HCT116 (cell line): ENCODE measurements around the gene APP. TPM values are rescaled to one million over a fixed set of nuclear protein-coding genes. Genes with fewer than 3 reads are reported as not detected.

Experiments used
- ATAC-seq: fragments of 200-7000 bp; cut with Tn5 transposase; 2 replicates; pipeline ENCODE4 v1.9.1; 2020; ENCODE audit warnings: mild to moderate bottlenecking, moderate library complexity
- BruUV-seq: library from RNA; stranded (reverse); fragments of 400-500 nt; replicated peaks from 2 replicates; lab custom pipeline; 2021; lab: Mats Ljungman, UMichigan
- CTCF ChIA-PET: fragments of 300-600 bp; sonication (Branson Sonifier 250); formaldehyde crosslinking; loops from one replicate; lab custom pipeline; 2021; ENCODE audit warnings: antibody characterized with exemption; lab: Charles Lee
- POLR2A ChIA-PET: fragments of 300-600, 350-600 bp; sonication (Branson Sonifier 250); formaldehyde crosslinking; loops from one replicate; lab custom pipeline; 2021; ENCODE audit warnings: antibody characterized with exemption; lab: Charles Lee
- RAD21 ChIA-PET, 2 experiments: fragments of 300-600 bp; sonication (Branson Sonifier 250); formaldehyde crosslinking; loops; one replicate each; lab custom pipeline; 2023; ENCODE audit warnings: low total read pairs in 2 of 2; ENCODE audit not compliant: uncharacterized antibody in 2 of 2, unreplicated experiment in 2 of 2, low non-redundant PET in 1 of 2; lab: Charles Lee
- DNase-seq: peaks from one replicate; pipeline ENCODE4 v3.0.0-alpha.2; 2010; ENCODE audit warnings: low read depth, low spot score
- H2AFZ ChIP-seq: fragments of 200-600 bp; shearing (Covaris generic), sonication (generic); 2 replicates; pipeline ENCODE4 v1.6.1; 2017; ENCODE audit warnings: low read depth, mixed run types, mixed read lengths, antibody characterized with exemption, low read length; ENCODE audit not compliant: poor library complexity, severe bottlenecking
- H3K27ac ChIP-seq: 2 replicates; pipeline ENCODE4 v1.5.1; 2012; ENCODE audit warnings: low read depth, low read length
- H3K27me3 ChIP-seq: fragments of 200-600 bp; sonication (generic); 2 replicates; pipeline ENCODE4 v1.6.1; 2016; ENCODE audit warnings: mixed run types, low read length, mixed read lengths; ENCODE audit not compliant: insufficient read depth
- H3K36me3 ChIP-seq, 2 experiments: fragments of 200-500 bp in 1 of 2; fragments of 200-600 bp in 1 of 2; sonication (Bioruptor generic) in 1 of 2; sonication (generic) in 1 of 2; 2 replicates each; pipeline versions ENCODE4 v1.5.1 to v1.6.1; 2014 to 2016; ENCODE audit warnings: low read length in 2 of 2, inconsistent platforms in 1 of 2, mixed read lengths in 1 of 2, mixed run types in 1 of 2; ENCODE audit not compliant: insufficient read depth in 2 of 2, control insufficient read depth in 1 of 2
- H3K4me1 ChIP-seq, 2 experiments: fragments of 200-600 bp in 1 of 2; sonication (generic) in 1 of 2; 2 replicates each; pipeline versions ENCODE4 v1.5.1 to v1.6.1; 2012 to 2017; ENCODE audit warnings: low read length in 2 of 2, inconsistent platforms in 1 of 2, mild to moderate bottlenecking in 1 of 2, mixed read lengths in 1 of 2, mixed run types in 1 of 2, moderate library complexity in 1 of 2; ENCODE audit not compliant: insufficient read depth in 2 of 2, control insufficient read depth in 1 of 2
- H3K4me2 ChIP-seq: fragments of 200-600 bp; sonication (generic); 2 replicates; pipeline ENCODE4 v1.6.1; 2017; ENCODE audit warnings: mixed run types, low read length, mixed read lengths
- H3K4me3 ChIP-seq, 2 experiments: fragments of 200-600 bp in 1 of 2; sonication (generic) in 1 of 2; replicated peaks in 1 of 2; 2 replicates each; pipeline ENCODE4 v1.5.1; 2011 to 2016; ENCODE audit warnings: low read length in 2 of 2, control low read depth in 1 of 2, low read depth in 1 of 2, mild to moderate bottlenecking in 1 of 2, mixed read lengths in 1 of 2, mixed run types in 1 of 2
- H3K79me2 ChIP-seq: fragments of 200-600 bp; sonication (generic); 2 replicates; pipeline ENCODE4 v1.6.1; 2017; ENCODE audit warnings: mild to moderate bottlenecking, mixed run types, low read length, moderate library complexity, mixed read lengths; ENCODE audit not compliant: insufficient read depth
- H3K9ac ChIP-seq: fragments of 200-600 bp; sonication (generic); 2 replicates; pipeline ENCODE4 v1.6.1; 2016; ENCODE audit warnings: low read length, mixed read lengths
- H3K9me2 ChIP-seq: fragments of 200-600 bp; sonication (generic), shearing (Covaris generic); 2 replicates; pipeline ENCODE4 v1.6.1; 2017; ENCODE audit warnings: mixed run types, mild to moderate bottlenecking, moderate library complexity; ENCODE audit not compliant: insufficient read depth
- H3K9me3 ChIP-seq, 2 experiments: fragments of 200-500 bp in 1 of 2; fragments of 200-600 bp in 1 of 2; sonication (Bioruptor generic) in 1 of 2; sonication (generic) in 1 of 2; 2 replicates each; pipeline ENCODE4 v1.6.1; 2014 to 2017; ENCODE audit warnings: low read length in 2 of 2, mixed read lengths in 2 of 2, inconsistent platforms in 1 of 2, low read depth in 1 of 2, mild to moderate bottlenecking in 1 of 2, mixed run types in 1 of 2, moderate library complexity in 1 of 2; ENCODE audit not compliant: control insufficient read depth in 1 of 2, insufficient read depth in 1 of 2
- H4K20me1 ChIP-seq: fragments of 200-600 bp; sonication (generic), shearing (Covaris generic); 2 replicates; pipeline ENCODE4 v1.6.1; 2017; ENCODE audit warnings: mixed run types, mild to moderate bottlenecking, moderate library complexity; ENCODE audit not compliant: insufficient read depth
- CBX3 ChIP-seq: IDR thresholded peaks from 2 replicates; pipeline ENCODE4 v1.6.1; 2012; ENCODE audit warnings: low read depth
- EGR1 ChIP-seq: IDR thresholded peaks from 2 replicates; pipeline ENCODE4 v1.6.1; 2012; ENCODE audit warnings: low read depth
- FOSL1 ChIP-seq: IDR thresholded peaks from 2 replicates; pipeline ENCODE4 v1.6.1; 2012; ENCODE audit warnings: low read depth
- JUND ChIP-seq: IDR thresholded peaks from 2 replicates; pipeline ENCODE4 v1.6.1; 2012
- POLR2A ChIP-seq: IDR thresholded peaks from 2 replicates; pipeline ENCODE4 v1.7.0; 2011; ENCODE audit warnings: borderline replicate concordance; ENCODE audit not compliant: insufficient read depth, insufficient read length; ENCODE audit errors: extremely low read depth
- POLR2AphosphoS5 ChIP-seq: IDR thresholded peaks from 2 replicates; pipeline ENCODE4 v1.6.1; 2011; ENCODE audit warnings: mild to moderate bottlenecking, low read depth, low read length, moderate library complexity
- RAD21 ChIP-seq: IDR thresholded peaks from 2 replicates; pipeline ENCODE4 v1.6.1; 2012; ENCODE audit warnings: low read depth, mild to moderate bottlenecking
- SIN3A ChIP-seq: IDR thresholded peaks from 2 replicates; pipeline ENCODE4 v1.6.1; 2012; ENCODE audit warnings: low read depth
- SRF ChIP-seq: IDR thresholded peaks from 2 replicates; pipeline ENCODE4 v1.6.1; 2012; ENCODE audit warnings: low read depth
- YY1 ChIP-seq: IDR thresholded peaks from 2 replicates; pipeline ENCODE4 v1.6.1; 2011; ENCODE audit warnings: low read length, low read depth, moderate library complexity, mild to moderate bottlenecking; ENCODE audit not compliant: insufficient replicate concordance; ENCODE audit errors: extremely low read depth
- ZFX ChIP-seq: fragments of 450-650 bp; IDR thresholded peaks from 2 replicates; pipeline ENCODE4 v1.6.1; 2017
- intact Hi-C: fragments of 100-400 bp; cut with micrococcal nuclease; formaldehyde crosslinking; loops from 2 replicates; pipeline ENCODE4 v1.10.0; 2022
- total RNA-seq: library from RNA; stranded (reverse); gene quantifications from one replicate; pipeline ENCODE4 v1.2.1, GENCODE V29; 2021; ENCODE audit not compliant: unreplicated experiment
- TF ChIP-seq, protein P1 (sequence below), 3 experiments: fragments of 200-600 bp in 1 of 3; sonication (generic) in 1 of 3; IDR thresholded peaks in 2 of 3; conservative IDR thresholded peaks in 1 of 3; 2 replicates each; pipeline ENCODE4 v1.5.1; 2012 to 2017; ENCODE audit warnings: low read depth in 2 of 3, low read length in 2 of 3, antibody characterized with exemption in 1 of 3, borderline replicate concordance in 1 of 3, control low read depth in 1 of 3, mild to moderate bottlenecking in 1 of 3, mixed read lengths in 1 of 3, mixed run types in 1 of 3, moderate library complexity in 1 of 3; ENCODE audit not compliant: insufficient read depth in 1 of 3

Gene APP
- total RNA-seq, 1 experiment from 2014 or later = 267 TPM

DNA sequence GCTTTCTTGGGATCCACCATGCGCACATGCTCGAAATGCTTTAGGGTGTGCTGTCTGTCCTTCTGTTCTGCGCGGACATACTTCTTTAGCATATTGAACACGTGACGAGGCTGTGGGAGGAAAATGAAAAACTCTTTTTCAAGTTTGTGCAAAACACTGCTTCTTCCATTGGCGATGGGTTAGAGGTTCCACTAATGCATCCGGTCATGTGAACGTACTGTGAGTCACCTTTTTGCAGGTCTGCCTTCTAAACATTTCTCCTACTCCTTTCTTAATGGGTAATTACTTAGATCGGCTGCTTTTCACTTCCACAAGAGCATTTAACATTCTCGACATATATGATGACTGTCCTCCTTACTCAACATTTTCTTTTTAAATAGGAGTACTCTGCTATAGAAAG lies 214.9 kb downstream of the APP start:
- Histone ChIP-seq H3K4me1 (peaks cover 13 to 25% of the 10 kb centered on the region in 2 experiments), H3K79me2 (no peaks in the 10 kb centered on the region), H4K20me1 (no peaks in the 10 kb centered on the region), H3K9ac (no peak overlapping the region), H3K27me3 (no peaks in the 10 kb centered on the region), H3K27ac (no peak overlapping the region), H3K4me3 (no peak overlapping the region), H3K9me2 (no peaks in the 10 kb centered on the region), H3K4me2 (no peak overlapping the region), H3K36me3 (peaks cover 4 to 12% of the 10 kb centered on the region in 2 experiments; a peak in 3 of 4 replicates), H3K9me3 (no peaks in the 10 kb centered on the region), H2AFZ (no peak overlapping the region)
- no TSS peak for BruUV-seq
- ATAC-seq (no peak), DNase-seq (no peak)
- intact Hi-C loops = no loop called here
- no peak for TF ChIP-seq POLR2AphosphoS5
- no peak for TF ChIP-seq RAD21
- TF ChIP-seq YY1 = no peak
- no peak for TF ChIP-seq POLR2A
- no peak for TF ChIP-seq SRF
- TF ChIP-seq ZFX = no peak
- no peak for TF ChIP-seq CBX3
- TF ChIP-seq EGR1 = no peak
- TF ChIP-seq, protein P1, sequence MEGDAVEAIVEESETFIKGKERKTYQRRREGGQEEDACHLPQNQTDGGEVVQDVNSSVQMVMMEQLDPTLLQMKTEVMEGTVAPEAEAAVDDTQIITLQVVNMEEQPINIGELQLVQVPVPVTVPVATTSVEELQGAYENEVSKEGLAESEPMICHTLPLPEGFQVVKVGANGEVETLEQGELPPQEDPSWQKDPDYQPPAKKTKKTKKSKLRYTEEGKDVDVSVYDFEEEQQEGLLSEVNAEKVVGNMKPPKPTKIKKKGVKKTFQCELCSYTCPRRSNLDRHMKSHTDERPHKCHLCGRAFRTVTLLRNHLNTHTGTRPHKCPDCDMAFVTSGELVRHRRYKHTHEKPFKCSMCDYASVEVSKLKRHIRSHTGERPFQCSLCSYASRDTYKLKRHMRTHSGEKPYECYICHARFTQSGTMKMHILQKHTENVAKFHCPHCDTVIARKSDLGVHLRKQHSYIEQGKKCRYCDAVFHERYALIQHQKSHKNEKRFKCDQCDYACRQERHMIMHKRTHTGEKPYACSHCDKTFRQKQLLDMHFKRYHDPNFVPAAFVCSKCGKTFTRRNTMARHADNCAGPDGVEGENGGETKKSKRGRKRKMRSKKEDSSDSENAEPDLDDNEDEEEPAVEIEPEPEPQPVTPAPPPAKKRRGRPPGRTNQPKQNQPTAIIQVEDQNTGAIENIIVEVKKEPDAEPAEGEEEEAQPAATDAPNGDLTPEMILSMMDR (IDR thresholded peaks at IDR 0.05 in 2 of 3, conservative IDR thresholded peaks at IDR 0.05 in 1 of 3; ENCODE audit: borderline replicate concordance in 1 of 3, insufficient read depth in 1 of 3, low read depth in 2 of 3, low read length in 2 of 3) = no peak
- TF ChIP-seq SIN3A = no peak
- TF ChIP-seq FOSL1 = no peak
- no peak for TF ChIP-seq JUND
- POLR2A ChIA-PET = no interaction called here
- RAD21 ChIA-PET = no interaction called here
- CTCF ChIA-PET = no interaction called here
